GM18867 (cell line): ENCODE results near the gene UNC50.
"Not testable (repeated sequence)": the region's sequence is repeated elsewhere in the genome, so short reads cannot be mapped to it uniquely, and the experiment has no call there.

Experiments
- ATAC-seq: cut with Tn5 transposase; IDR thresholded peaks from one replicate; pipeline ENCODE4 v1.9.1; 2021; ENCODE audit warnings: mild to moderate bottlenecking, moderate library complexity; ENCODE audit not compliant: unreplicated experiment

UNC50 gene

DNA sequence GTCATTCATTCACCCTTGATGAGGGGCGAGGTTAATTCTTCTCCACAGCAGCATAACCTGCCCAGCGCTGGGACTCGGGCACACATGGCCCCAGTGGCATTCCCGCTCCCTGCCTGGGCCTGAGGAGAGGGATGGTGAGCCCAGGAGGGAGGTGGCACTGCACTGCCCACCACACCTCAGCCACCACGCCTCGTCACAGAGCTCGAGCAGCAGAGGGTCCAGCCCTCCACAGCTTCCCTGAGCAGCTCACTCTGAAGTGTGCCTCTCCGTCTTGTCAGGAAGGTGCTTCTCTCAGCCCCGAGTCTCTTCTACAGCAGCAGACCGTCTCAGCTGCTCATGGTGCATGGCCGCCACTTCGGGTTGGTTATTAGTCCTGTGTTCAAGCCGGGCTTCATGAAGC is 35.0 kb upstream of the UNC50 start:
- no peak for ATAC-seq

DNA sequence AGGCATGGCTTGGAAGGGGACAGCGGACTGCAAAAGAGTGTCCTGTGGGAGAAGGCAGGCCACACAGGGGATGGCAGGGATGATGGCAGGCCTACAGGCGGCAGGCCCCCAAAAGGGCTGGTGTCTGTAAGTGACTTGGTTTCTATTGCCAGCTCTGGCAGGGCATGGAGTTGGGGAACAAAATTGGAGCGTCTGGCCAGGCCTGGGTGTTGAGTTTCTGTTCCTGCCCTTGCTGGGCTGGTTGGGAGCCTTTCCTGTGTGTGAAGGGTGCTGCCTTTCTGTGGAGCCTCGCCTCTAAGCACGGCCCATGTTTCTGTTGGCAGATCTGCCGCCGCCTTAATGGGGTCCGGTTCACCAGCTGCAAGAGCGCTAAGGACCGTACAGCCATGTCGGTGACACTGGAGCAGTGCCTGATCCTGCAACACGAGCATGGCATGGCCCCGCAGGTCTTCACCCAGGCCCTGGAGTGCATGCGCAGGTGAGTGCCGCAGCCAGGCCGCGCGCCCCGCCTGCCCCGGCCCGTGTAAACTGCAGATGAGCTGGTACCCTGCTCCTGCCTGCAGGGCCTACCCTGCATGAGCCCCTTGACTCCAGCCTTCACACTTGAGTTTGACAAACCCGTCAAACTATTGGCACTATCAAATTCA is 31.6 kb upstream of the UNC50 start:
- no peak for ATAC-seq

DNA sequence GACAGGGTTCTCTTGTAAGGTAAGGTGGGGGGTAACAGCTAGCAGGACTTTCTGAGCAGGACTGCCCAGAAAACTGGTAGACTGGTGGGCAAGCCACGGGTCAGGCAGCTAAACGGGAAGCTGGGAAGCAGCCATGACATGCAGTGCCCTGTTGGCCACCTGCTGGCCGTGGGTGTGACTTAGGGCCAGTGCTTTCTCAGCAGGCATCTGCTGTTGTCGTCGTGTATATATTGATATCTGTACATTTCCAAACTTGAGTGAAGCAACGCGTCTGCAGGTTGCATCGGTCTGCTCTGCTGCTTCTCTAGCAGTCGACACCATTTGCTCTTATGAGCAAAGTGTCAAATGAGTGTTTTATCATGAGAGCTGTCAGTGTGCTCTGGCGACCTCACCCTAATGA is 31.1 kb upstream of the UNC50 start:
- no peak for ATAC-seq

DNA sequence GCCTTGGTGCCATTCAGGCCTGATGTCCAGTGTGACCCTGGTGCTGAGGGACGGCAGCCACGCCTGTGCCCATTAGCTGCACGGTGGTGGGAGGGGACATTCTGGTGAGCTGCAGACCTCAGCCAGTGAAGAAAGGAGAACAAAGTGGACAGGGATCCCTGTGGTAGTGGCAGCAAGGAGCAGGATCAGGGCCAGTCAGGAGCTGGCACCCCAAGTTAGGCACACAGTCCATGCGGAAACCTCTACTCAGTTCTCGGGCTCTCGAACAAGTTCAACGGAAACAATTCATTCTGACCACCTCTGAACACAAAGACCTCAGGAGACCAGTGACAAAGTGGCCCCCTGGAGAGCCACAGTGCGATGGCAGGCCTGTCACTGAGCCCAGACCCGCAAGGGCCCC is 30.2 kb upstream of the UNC50 start:
- no peak for ATAC-seq

DNA sequence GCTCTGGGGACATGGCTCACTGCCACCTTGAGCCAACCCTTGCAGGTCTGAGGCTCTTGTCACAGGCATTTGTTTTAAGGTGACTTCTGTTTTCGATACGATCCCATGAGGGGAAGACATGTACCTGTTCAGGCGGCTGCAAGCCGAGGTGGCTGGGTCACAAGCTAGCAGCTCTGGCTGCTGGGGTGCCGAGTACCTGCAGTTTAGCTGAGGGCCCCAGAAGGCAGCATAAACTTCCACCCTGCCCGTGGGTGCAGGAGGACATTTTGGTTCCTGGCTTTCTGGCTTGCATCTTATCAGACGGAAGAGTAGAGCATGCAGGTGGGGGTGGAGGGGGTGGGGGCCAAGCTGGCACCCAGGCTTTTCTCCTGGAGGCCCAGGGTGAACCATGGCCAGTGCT is 28.5 kb upstream of the UNC50 start:
- ATAC-seq = no peak

DNA sequence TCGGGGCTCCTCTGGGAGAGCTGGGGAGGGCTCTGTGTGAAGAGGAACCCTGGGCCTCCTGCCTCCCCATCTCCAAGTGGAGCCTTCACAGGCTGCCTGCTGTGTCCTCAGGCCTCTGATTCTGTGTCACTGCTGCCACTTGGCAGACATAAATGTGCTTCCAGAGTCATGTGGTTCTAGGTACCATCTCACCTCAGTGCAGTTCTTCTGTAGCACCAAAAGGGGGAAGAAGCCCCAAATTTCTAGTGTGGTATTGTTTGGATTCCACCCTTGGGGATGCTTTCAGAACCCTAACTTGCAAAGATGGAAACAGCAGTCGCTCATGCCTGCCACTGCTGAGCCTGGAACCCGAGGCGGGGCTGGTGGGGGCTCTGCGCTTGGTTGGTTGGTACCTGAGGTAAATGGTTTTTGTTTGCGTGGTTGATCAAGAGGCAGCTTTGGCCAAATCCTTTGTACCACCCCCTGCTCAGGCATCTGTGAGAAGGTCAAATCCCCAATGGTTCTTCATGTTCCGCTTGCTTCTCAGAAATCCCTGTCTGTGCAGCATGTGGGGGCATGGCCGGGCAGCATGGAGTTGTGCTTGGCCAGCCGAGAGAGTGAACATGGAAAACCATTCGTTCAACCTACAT is 27.6 kb upstream of the UNC50 start:
- no peak for ATAC-seq

DNA sequence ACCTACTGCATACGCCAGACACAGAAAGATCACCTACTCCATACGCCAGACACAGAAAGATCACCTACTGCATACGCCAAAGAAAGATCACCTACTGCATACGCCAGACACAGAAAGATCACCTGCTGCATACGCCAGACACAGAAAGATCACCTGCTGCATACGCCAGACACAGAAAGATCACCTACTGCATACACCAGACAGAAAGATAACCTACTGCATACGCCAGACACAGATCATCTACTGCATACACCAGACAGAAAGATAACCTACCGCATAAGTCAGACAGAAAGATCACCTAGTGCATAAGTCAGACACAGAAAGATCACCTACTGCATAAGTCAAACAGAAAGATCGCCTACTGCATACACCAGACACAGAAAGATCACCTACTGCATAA is 25.9 kb upstream of the UNC50 start:
- ATAC-seq = no peak

DNA sequence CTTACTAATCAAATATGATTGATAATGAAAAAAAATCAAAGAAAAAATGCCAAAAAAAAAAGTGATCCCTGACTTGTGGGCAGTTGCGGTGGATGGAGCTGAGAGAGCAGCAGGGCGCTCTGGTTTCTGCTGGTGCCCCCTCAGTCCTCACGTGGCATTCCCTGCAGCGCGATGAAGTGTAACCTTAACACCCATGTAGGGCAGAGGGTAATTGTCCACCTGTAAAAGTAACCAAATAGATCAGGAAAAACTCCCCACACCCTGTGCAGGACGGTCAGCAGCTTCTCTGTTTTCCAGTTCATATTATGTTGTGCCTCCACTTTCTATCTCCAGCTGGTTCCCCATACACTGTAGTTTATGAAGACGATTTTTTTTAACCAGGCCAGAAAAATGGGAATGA is 25.1 kb upstream of the UNC50 start:
- ATAC-seq = no peak

DNA sequence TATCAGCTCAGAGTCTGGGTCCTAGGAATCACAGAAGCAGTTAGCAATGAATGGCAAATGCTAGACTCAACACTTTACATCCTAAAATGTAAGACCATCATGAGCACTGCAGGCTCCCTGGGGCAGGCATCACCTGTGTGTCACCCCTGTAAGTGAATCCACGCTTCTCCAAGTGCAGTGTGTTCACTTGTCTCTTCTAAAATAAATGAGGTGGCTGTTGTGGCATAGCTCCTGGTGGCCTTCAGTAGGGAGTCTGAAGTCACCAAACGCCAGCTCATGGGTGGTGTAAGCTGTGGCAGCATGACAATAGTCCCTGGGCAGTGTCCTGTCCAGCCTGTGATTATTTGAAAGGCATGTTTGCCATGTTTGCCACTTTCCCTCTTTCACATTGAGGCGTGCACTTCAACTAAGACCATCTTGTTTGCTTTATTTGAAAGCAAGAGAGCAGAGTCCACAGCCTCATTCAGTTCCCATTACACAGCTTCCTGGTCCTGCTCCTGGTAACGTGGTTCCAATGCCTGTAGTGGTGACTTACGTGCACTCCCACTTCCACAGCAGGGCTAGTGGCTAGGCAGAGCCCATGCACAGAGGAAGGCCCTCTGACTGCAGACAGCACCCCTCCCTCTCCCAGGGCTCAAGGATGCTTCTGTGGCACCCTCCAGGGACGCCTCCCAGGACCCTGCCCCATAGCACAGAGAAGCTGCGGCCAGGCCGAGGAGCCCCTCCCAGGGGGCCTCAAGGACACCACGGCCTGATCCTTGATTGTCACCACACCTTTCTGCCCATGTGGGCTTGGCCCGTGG is 24.4 kb upstream of the UNC50 start:
- no peak for ATAC-seq

DNA sequence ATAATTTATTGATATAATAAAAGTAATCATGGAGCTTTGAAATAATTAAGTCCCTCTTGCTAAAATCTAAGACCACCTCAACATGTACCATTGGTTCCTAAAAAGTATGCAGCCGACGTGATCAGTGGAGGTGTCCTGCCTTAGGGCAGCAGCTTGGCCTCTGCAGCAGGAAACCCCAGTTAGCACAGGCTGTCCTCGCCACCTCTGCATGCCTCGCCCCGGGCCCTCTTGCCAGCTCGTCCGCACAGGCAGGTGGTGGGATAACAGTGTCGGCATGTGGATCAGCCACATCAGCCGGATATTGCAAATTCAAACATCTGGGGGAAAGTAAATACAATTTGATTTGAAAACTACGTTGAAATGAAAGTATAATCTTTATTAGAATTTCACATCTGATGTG is 23.0 kb upstream of the UNC50 start:
- ATAC-seq = no peak

DNA sequence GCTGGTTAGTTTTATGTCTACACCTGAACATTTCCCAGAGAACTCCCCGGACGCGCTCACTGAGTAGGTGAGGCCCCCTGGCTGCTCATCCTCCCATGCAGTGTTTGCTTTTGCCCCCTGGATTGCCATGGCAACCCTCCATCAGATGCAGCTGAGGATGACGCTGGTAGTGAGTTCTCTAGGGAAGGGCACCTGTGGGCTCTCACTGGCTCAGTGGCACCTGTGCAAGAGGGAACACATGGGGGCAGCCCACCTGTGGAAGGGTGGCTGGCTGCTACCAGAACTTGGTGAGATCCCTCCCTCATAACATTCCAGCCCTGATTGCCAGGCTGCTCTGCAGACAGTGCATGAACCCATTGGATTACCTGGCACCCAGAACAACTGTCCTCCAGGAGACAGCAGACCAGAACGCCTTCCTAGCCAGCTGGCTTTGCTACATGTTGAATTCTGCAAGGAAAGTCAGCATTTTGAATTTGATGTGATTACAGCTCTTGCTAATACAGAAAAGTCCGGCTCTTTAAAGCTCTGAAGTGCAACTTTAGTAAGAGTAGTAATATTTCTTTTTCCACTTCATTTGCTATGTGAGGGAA is 21.7 kb upstream of the UNC50 start:
- ATAC-seq = no peak

DNA sequence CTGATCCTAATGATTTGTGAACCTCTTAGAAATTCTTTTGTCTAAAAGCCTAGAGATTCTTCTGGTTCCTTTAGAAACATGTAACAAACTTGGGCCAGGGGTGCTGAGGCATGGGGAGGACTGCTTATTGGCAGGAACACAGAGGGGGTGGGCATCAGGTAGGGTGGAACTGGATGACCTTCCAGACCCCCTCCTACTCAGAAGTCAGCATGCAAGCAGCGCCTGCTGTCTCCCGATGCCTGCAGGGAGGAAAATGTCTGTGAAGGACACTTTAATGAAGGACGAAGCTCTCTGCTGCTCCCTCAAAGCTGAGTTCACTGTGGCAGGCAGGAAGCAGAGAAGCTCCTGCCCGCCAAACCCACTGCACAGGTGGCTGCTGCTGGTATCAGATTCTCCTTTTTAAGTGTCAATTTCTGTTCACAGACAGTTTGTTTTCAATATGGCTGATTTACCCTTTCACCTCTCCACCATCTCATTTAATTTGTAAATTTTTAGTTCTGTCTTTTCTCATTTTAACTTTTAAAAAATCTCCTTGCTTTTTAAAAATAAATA is 19.4 kb upstream of the UNC50 start:
- no peak for ATAC-seq

DNA sequence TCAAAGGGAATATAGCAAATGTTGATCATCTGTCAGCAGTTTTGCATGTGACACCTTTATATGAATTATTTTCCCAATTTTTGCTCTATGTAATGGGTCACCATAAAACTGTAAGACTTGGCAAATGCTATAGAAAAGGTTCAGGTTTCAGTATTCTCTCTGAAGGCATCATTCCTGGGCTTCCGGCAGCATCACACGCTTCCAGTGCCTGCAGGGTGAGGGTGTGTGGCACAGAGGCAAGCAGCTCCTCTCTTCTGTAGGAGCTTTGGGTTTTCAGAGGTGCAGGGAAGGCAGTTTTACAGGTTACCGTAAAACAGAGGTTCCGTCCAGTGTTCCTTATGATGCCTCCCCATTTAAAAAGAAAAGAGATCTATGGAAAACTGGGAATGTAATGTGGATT is 18.9 kb upstream of the UNC50 start:
- ATAC-seq = no peak

DNA sequence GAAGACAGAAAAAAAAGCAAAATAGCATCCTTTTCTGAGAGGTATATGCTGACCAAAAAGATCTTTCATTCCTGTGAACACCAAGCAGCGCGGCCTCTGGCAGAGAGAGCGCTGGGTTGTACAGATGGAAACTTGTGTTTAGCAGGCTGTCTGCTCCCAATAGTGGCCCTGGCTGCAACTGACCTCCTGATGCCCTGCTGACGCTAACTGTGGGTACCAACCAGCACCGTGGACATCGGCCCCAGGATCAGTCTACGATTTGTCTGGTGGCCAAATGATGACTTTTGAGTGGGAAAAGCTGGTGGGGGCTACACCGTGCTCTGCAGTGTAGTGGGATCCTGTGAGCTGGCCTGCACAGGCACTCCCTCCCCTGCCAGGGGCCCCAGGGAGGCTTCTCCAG is 15.8 kb upstream of the UNC50 start:
- ATAC-seq = no peak

DNA sequence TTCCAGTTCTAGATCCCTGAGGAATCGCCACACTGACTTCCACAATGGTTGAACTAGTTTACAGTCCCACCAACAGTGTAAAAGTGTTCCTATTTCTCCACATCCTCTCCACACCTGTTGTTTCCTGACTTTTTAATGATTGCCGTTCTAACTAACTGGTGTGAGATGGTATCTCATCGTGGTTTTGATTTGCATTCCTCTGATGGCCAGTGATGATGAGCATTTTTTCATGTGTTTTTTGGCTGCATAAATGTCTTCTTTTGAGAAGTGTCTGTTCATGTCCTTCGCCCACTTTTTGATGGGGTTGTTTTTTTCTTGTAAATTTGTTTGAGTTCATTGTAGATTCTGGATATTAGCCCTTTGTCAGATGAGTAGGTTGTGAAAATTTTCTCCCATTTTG is 13.7 kb upstream of the UNC50 start:
- not testable (repeated sequence) for ATAC-seq

DNA sequence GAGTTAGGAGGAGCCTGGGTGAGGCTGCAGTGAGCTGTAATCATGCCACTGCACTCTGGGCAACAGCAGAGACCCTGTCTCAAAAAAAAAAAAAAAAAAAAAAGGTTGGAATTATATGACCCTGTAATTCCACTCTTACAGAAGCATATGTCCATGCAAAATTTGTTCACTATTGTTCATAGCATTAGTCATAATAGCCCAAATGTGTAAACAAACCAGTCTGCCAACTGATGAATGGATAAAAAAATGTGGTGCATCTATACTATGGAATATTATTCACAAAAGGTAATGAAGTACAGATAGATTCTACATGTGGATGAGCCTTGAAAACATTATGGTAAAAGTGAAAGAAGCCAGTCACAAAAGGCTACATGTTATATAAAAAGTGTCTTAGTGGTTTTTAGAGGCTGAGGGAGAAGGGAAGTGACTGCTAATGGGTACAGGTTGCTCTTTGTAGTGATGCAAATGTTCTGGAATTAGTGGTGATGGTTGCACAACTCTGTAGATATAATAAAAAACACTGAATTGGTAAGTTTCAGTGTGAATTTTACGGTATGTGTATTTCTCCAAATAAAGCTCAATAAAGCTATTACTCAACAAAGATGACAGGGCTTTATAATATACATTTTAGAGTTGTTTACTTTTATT is 9.5 kb upstream of the UNC50 start:
- no peak for ATAC-seq

DNA sequence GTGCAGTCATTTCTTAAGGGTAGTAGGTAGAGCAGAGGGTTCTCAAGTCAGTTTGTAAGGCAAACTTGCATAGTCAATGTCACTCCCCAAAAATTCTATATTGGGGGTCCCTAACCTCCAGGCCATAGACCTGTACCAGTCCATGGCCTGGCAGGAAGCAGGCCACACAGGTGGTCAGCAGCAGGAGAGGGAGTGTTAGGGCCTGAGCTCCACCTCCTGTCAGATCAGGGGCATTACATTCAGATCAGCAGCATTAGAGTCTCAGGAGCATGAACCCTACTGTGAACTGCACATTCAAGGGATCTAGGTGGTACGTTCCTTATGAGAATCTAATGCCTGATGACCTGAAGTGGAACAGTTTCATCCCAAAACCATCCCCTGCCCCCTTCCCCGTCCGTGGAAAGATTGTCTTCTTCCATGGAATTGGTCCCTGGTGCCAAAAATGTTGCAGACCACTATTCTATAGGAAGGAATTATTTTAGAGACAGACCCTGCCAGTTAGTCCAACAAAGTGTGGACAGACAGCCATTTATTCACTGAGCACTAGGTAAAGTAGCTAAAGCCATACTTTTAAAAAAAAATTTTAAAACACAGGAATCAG is 6.8 kb upstream of the UNC50 start:
- peak; percentile 85 for ATAC-seq

DNA sequence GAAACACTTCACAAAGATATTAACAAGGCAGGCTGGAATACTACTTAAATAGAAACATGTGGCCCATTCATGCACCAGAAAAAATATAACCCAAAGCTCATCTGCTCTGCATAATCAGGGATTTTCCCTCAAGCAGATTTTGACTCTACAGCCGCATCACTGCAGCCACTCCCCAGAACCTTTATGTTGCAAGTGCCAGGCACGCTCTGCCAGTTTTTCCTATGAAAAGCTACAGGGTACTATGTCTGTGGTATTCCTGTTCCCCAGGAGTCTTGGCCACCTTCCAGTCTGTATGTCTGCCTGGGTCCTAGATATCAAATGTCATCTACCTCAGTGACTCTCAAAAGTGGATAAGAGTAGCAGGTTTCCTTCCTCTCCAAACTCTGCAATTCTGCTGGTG is 3.8 kb upstream of the UNC50 start:
- ATAC-seq = no peak

DNA sequence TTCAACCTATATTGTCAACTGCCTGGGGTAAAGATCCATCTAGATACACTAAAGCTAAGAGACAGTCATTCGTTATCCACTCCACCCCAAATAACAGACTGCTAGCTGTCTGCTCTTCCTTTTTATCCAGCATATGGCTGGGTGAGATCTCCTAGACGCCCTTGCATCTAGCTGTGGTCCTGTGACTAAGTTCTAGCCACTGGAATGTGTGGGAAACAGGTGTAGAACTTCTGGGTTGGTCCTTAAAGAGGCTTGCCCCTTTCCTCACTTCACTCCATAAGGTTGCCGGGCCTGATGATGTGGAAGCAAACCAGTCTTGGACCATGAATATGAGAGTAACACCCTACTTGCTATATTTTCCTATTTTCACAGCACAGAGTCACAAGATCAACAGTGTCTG is 3.3 kb upstream of the UNC50 start:
- no peak for ATAC-seq

DNA sequence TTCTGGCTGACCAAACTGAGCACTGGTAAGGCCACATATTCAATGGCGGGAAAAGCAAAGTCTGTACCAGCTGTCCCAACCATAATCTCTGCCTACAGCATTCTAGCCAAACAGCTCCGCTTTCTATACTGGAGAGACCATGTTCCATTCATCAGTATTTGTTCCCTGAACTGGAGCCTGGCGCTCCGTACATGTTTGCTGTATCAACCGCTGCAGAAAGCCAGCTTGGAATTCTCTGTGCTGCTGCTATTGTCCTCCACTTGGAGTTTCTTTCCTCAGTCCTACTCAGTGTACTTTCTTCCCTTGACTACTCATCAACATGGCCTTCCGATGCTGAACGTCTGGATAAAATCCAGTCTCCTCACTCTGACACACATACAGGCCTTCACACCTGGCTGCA is 2.0 kb upstream of the UNC50 start:
- ATAC-seq = no peak

DNA sequence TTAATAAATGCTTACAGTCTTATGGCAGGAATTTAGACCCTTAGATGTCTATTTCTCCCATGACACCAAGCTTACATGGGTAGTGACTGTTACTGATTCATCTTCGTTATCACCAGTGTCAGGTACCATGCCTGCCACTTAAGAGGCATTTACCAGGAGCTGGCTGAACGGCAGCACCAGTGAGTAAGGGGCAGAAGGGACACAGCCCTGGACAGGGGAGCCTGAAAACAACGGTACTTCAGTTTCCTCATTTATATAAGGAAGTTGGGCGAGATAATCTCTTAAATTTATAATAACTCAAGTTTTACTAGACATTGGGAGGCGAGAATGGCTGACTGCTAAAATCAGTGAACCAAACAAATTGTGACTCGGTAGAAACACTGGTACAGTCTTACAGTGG is 1.3 kb upstream of the UNC50 start:
- no peak for ATAC-seq
